Measurements from ENCODE around the gene CRACR2B.

Gene CRACR2B

DNA sequence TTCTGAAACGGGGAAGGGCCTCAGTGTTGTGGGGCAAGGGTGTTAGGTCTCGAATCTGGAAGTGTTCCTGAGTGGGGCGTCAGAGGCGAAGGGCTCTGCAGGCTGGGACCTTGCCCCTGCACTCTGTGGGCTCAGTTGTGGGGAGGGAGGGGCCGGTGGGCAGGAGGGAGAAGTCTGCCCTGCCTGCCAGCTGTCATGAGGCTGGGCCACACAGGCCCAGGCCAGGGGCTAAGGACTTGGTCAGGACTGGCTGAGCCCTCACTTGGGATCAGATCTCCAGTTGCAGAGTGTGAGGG, at the start of gene CRACR2B:
Gene CRACR2B, plus strand, starts transcription at position 23 of the 296 bp plus-strand sequence. CDS start 689 bp downstream, outside the sequence.
- no peak for DNase-seq

DNA sequence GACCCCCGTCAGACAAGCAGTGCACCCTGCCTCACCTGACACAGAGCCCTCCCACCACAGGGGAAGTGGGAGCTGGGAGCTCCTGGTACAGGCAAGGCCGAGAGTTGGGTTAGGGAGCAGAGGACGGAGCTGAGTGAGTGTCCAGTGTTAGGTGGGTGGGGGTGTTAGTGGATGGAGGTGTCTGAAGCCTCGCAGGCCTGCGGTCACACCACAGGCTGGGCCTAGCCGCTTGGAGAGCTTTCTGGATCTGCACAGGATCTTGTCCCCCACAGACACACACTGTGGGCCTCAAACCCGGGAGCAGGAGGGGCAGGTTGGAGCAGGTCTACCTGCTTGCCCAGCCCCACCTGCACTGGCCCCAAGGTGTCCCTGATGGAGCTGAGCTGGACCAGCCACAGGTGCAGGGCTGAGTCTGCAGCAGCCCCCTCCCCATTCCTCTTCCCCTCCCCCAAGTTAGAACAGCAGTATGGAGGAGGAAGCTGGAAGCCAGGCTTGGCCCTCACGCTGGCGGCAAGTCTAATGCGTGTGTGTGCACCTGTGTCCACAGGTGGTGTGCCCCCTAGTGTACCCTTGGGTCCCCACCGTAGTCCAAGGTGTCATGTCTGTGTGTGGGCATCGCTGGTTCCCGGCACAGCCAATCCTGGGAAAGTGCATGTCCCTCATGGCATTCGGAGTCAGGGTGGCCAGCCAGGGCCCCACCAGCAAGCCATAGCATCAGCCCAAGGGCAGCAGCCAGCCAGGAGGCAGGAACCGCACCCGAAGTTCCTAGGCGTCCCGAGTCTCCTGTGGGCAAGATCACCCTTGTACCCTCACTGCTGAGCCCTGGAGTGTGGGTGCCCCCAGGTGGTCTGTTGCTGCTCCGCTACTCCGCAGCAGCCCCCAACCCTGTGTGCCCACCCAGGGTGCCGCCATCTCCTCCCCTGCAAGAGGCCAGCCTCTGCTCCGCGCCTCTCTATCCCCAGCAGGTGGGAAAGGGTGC, 48.5 kb upstream of the CRACR2B start:
- DNase-seq: no peak

DNA sequence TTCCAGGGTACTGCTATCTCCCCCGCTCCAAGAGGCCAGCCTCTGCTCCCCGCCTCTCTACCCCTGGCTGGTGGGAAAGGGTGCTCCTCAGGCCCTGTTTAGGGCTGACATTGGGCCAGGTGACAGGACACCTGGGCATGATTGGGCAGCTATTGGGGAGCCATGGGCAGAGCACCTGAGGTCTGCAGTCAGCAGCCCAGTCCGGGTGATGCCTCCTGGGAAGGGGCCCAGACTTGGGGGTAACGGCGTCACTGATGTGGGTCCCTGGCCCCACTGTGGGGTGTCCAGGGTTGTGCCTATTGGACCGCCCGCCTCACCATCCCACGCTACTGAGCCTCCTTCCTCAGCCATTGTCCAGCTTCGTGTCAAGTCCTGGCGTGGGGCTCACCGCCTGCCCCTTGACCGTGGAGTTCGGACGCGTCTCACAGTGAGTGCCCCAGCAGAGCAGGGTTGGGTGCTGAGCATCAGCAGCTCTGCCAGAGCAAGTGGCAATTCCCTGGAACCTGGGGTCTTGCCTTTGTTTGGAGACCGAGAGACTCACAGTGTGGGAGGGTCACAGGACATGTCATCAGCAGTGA, 47.7 kb upstream of the CRACR2B start:
- DNase-seq: no peak

DNA sequence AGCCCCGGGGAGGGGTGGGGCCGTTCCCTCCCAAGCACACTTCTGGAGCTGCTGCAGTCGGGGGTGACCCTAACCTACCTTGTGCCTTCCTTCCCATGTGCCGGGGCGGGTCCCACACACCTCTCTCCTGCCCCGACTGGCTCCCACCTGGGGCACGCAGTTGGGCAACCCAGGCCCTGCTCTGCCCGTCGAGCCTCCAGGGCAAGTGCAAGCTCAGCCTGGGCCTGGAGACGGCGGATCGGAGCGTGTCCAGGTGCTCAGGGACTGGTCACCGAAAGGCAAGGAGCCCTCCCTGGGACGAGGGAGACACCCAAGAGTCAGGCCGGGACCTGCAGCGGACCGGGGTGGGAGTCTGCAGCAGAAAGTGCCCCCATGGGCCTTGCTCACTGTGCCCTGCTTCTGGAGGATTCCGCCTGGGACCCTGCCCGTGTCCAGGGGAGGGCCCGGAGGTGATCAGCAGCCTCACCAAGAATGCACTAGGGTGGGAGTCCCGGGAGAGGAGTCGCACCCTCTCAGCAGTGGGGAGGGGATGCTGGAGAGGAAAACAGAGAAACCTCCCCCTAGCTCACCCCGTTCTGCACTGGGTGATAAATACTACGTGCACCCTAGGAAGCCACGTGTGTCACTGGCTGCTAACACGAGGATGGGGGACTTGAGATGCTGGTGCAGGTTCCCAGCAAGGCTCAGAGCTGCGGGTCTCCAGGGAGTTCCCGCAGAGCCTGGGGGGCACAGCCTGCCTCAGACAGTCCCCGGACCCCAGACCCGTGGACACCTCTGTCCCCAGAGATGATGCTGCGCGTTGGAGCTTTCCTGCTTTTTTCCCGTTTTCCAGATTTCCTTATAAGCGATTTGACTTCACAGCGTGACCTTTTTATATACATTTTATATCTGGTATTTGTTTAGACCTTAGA, 45.2 kb upstream of the CRACR2B start:
- no peak for DNase-seq

DNA sequence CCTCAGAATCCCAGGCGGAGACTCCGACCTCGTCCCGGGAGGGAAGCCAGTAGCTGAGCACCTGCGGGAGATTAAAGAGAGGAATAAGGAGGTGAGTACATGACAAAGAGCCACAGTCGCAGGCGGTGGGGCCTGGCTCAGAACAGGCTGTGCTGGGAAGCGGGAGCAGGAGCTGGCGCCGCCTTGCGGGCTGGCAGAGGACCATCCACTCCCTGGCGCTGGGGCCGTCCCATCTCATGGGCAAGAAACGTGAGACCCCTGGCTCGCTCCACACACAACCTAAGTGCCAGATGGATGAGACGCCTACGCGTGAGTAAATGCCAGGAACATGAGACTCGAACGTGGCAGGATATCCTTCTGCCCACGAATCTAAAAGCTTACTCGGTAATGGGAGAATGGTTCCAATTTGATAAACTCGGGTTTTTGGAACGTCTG, 44.1 kb upstream of the CRACR2B start:
- DNase-seq: peak; percentile 39

DNA sequence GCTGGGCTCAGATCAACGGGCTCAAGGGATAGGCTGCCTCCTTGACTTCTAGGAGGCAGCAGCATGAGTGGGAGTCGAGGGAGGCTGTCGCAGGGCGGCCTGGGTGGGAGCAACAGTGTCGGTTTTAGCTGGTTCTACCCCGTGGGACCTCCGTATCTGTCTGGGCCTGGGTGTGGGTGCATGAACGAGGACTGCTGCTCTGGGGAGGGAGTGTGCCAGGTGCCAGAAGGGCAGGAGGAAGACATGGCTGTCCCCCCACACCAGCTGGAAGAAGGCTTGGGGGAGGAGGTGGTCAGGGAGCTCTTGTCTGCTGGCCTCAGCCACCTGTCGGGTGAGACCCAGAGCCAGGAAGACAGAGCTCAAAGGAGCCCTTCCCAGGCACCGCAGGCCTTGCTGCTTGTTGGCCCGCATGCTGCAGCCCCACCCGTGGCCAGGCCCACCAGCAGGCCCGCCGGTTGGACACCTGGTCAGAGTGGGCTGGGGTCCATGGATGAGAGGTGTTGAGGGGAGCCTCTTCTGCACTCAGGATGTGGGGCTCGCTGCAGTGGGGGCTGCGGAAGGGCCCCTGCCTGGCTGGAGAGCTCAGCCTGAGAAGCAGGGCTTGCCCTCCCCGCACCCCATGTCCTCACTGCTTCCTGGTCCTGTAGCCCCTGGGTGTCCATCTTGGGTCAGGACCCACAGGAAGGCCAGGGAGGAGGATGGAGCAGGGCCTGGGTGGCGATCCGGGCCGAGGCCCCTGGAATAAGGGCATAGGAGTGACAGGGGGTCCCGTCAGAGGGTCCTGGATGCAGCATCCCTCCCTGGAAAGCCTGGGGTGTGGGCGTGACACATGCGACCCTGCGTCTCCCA, 41.3 kb upstream of the CRACR2B start:
- DNase-seq: no peak

DNA sequence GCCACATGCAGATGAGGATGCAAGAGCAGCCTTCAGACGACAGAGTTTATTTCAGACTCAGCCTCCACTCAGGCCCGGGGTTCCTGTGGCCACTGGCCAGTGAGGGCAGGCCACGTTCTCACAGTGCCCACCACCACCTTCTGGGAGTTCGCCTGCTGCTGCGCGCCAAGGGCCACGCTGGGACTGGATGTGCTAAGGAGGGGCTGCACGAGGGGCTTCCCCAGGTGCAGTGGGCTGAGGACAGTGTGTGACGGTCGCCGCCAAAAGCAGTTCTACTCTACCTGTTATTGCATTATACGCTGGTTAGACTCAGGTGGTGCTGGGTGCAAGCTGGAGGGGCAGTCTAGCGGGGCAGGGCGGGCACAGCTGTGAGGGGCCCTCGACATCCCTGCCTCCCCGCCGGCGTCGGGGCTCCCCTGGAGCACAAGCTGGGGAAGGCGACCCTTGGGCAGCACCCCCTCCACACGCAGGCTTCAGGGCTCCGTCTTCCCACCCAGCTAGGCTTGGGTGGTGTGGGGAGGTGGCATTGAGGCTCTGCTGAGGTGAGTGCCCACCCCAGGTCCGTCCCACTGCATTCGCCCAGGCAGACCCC, 40.5 kb upstream of the CRACR2B start:
- no peak for DNase-seq

DNA sequence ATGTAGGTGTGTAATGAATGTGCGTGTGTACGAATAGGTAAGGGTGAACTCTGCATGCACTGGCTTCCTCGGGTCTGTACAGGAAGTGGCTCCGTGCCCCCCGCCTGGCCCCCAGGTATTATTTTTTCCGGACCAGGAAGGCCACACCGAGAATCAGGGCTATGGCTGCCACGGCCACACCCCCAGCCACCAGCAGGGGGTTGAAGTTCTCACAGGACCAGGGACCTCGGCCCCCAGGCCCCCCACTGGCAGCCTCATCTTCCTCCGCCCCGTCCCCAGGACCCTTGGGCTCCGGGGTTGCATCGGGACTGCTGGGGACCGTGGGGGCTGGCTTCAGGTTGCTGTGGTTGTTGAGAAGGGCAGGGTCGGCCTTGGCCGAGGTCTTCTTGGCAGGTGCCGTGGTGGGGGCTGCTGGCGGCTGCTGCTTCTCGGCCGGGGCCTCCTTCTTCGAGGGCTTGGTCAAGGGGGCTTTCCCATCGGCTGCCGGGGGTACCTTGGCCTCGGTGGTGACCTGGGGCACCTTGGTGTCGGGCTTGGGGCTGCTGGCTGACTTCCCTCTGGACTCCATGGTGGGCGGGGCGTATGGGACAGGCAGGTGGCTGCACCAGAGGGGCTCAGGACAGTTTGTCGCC, 39.6 kb upstream of the CRACR2B start:
- no peak for DNase-seq

DNA sequence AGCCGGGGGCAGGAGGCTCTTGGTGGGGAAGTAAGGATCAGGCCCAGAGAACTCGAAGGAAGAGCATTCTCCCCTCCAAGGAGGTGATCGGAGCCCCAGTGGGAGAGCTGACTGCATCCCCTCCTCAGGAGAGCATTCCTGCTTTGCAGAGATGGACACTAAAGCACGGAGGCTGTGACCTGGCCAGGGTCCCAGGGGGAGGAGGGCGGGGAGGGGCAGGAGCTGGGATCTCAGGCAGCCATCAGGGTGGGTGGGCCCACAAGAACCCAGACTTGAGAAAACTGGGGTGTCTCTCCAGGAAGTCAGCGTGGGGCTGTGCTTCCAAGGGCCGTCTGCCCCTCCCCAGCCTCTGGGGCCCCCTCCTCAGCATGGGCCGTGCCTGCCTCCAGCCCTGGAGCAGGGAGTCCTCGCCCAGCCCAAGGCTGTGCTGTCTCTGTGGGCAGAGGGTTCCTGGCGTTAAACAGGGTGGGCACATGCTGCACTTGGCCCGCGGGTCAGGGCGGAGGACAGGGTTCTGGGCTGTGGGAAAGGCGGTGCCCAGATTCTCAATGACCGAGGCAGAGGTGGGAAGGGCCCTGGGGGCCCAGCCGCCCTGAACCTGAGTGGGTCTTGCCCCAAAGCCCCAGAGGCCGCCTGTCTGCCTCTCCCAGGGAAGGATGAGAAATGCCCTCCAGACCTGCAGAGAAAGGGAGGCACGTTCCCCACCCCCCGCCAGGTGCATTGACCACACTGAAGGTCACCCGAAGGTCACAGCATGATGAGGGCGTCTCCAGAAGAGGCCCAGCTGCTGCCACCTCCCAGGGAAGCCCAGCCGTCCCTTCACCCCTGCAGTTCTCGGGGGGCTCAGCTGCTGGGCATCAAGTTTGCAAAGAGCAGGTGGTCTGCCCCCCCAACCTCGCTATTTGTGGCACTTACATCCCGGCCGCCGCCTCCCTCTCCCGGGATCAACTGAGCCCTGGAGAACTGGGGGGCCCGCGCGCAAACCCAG, 38.5 kb upstream of the CRACR2B start:
- no peak for DNase-seq

DNA sequence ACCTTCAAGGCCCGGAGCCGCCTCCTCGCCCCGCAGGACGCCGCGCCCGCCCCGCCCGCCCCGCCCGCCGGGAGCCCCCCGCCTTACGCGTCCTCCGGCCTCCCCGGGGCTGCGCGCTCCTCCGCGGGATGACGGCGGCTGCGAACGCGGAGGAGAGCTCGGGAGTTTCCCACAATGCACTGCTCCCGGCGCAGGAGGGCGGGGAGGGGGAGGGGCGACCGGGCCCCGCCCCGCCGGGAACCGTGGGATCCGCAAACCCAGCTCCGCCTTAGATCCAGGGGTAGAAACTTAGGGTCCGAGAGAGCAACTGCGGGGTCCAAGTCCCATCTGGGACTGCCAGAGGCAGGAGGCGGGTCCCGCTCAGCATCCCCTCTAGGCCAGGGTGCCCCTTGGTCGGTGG, 37.8 kb upstream of the CRACR2B start, which contains the start of gene CEND1:
Gene CEND1, minus strand, starts transcription at position 148 of the 400 bp plus-strand sequence. CDS start 1,514 bp downstream, outside the sequence.
- peak; percentile 46 for DNase-seq

DNA sequence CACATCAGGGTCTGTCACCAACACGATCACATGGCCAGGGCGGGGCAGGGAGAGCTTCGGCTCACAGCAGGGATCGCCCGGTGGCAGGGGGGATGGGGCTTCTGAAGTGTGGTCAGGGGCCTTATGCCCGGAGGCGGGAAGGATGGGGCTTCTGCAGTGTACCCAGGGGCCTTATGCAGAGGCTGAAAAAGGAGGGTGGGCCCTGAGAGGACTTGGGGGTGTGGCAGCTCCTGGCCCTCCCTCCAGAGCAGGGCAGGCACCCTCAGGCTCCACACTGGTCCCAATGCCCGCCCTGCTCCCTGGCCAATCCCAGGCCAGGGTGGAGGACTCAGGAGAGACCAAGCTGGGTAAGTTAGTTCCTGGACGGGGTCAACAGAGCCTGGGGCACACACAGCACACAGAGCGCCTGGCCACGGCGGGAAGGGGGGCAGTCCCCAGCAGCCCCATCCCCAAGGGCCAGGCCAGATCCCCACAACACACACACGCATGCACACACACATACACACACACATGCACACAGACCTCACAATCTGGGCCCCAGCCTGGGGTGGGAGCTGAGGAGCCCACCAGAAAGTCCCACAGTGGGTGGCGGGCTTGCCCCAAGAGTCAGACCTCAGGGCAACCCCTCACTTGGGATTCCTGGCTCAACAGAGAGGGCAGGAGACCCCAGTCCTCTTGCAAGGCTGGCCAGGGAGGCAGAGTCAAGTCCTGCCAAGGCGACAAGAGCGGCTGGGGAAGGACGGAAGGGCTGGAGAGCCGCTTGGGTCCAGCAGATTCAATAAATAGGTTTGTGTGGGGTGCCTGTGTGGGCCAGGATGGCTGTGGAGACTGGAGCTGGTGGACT, 36.8 kb upstream of the CRACR2B start:
- no peak for DNase-seq

DNA sequence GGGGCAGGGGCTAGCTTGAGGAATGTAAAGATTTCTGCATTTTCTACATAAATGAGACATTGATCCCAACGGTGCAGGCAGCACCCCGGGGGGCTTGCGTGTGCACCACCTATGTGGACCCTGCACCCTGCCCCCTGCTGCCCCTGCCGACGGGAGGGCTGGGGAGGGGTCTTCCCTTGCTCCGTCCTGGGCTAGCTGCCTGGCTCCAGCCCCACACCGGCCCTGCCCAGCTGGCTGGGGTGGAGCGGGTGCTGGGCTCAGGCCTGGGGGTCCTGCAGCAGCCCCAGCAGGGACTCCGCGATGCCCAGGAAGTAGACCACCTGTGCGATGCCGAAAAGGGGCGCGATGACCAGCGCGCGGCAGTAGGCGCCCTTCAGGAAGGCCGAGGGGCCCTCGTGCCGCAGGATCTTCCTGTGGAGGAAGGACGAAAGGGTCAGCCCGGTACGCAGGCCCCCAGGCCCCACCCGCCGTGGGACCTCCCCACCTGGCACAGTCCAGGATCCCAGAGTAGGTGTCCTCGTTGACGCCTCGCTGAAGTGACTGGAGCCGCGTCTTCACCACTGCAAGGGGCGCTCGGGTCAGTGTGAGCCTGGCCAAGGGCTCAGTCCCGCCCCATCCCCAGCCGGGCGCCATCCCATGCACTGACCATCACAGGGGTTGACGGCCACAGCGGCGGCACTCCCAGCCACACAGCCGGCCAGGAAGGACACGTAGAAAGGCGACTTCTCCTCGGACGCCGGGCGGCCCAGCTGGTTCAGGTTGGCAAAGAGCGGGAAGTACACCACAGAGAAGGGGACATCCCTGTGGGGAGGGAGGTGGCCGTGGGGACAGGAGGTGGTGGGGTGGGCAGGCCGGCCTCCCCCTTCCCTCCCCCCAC, 35.8 kb upstream of the CRACR2B start:
- DNase-seq: no peak

DNA sequence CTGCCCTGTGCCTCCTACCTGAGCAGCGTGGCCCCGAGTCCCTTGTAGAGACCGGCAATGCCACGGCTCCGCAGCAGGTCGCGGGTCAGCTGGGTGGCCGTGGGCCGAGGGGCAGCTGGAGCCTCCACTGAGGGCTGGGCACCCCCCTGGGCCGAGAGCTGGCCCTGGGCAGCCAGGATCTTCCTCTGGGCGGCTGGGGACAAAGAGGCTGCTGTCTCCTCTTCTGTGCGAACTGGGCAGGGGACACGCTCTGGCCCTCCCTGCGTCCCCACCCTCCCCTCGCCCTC, 35.2 kb upstream of the CRACR2B start:
- no peak for DNase-seq

DNA sequence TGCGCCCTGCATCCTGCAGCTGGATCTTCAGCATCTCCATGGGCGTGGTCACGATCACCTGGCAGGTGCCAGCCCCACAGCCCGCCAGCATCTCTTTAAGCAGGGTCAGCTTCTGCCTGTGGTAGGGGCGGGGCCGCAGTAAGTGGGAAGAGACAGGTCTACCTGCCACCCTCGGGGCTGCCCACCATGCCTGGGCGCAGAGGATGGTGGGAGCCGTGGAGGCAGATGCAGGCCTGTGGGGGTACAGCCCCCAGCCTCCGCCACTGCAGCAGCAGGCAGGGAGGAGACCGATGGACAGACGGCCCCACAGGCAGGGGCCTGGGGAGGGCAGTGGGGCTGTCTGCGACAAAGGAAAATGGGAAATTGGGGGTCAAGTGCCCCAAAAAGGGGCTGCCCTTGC, 34.8 kb upstream of the CRACR2B start:
- DNase-seq: no peak

DNA sequence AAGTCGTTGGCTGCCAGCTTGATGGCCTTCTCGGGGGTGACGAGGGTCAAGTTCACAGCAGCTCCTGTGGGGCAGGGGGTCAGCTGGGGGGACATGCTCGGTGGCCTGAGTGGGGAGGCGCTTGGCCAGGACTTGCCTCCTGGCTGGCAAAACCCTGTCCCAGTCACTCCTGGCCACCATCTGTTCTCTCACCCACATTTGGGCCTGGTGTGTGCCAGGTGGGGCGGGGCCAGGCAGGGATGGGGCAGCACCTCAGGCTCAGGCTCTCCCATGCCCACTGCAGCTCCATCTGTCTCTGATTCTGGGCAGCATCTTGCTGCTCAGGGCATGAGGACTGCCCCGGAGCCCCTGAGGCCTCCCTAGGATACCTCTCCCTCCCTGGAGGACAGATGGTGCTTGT, 34.2 kb upstream of the CRACR2B start:
- DNase-seq: no peak

DNA sequence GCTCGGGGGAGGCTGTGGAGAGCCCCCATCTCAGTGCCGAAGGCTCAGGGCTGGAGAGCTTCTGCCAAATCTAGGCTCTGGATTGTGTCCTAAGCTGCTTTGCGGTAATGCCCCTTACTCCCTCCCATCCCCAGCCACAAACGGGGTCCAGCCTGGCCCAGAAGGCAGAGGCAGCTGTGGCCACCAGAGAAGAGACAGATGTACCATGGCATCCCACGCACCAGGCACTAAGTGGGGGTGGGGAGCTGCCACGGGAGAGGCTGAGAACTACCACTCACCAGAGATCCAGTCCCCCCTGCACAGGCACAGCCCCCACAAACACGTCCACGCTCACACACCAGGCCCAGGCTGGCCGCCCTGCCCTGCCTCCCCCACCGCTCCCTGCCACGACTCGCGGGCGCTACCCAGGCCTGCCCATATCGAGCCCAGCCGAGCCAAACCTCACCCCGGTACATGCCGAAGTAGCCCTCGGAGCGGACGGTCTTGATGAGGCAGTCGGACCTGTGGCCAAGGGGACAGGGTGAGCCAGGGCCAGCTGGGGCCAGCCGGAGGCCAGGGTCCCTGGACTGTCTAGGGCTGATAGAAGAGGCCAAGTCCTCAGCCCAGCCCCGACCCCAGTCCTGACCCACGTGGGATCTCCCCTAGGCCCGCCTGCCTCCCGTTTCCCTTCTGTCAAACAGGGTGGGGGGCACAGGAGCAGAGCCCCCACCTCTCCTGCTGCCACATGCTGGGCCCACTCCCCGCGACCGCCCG, 33.5 kb upstream of the CRACR2B start:
- DNase-seq: no peak
